ENCODE results near the gene EEF1AKMT1. TPM values are rescaled to one million over a fixed set of nuclear protein-coding genes. Genes with fewer than 3 reads are reported as not detected.
A peak's percentile ranks its signal among the peaks of the same experiment; 100 is the strongest.

EEF1AKMT1 gene
- total and polyA plus RNA-seq, 12 donors: 6.1 to 10.2 (median 8.3) TPM

- TF ChIP-seq CTCF (IDR thresholded peaks at IDR 0.05): no peak
- ATAC-seq (no peak), DNase-seq (no peak)
- H3K4me1 ChIP-seq: peaks cover 0 to 49% (median 26%) of the 10 kb centered on the region in 9 donors
- H3K36me3 ChIP-seq: peaks cover 0 to 55% (median 24%) of the 10 kb centered on the region in 9 donors
- 58 to 64% methylated on average over 2 of the region's 2 CpGs for WGBS, 2 donors
- peak overlapping the region in 4 of 10 donors; percentile 3 to 27 (median 12) for H3K27ac ChIP-seq
- no peaks in the 10 kb centered on the region for H3K27me3 ChIP-seq
- intact Hi-C loops (cut with DNase I): loop anchor here in 2 of 10 donors (5.0 kb wide), 2 partner anchors 34 to 614 kb away; no protein-coding TSS in a partner anchor
- no peaks in the 10 kb centered on the region for H3K9me3 ChIP-seq
- H3K4me3 ChIP-seq: no peak overlapping the region
Observed at GRCh38 chr13:20810808-20811207, 37.0 kb upstream of the EEF1AKMT1 start.

GRCh38 chr13:20808874-20809273 is 35.1 kb upstream of the EEF1AKMT1 start:
- no peak for DNase-seq

GRCh38 chr13:20803180-20803965 is 29.6 kb upstream of the EEF1AKMT1 start:
- H3K36me3 ChIP-seq: peaks cover 0 to 79% (median 27%) of the 10 kb centered on the region in 9 donors
- intact Hi-C loops (cut with DNase I): no loop called here
- no peak for TF ChIP-seq CTCF (IDR thresholded peaks at IDR 0.05)
- H3K27ac ChIP-seq: no peak overlapping the region
- no peak overlapping the region for H3K4me3 ChIP-seq
- no peaks in the 10 kb centered on the region for H3K27me3 ChIP-seq
- no peaks in the 10 kb centered on the region for H3K9me3 ChIP-seq
- ATAC-seq: no peak
- peaks cover 0 to 14% (median 0%) of the 10 kb centered on the region in 9 donors for H3K4me1 ChIP-seq
- DNase-seq: no peak
- WGBS, 2 donors: 78 to 91% methylated on average over 3 of the region's 3 CpGs

More at GRCh38 chr13:20808874-20809273, 35.1 kb upstream of the EEF1AKMT1 start:
- 77 to 81% methylated on average over 4 of the region's 4 CpGs for WGBS, 2 donors
- no peaks in the 10 kb centered on the region for H3K27me3 ChIP-seq
- intact Hi-C loops (cut with DNase I): no loop called here
- no peak overlapping the region for H3K4me3 ChIP-seq
- no peak overlapping the region for H3K27ac ChIP-seq
- no peak for TF ChIP-seq CTCF (IDR thresholded peaks at IDR 0.05)
- ATAC-seq: peak in 1 of 8 donors; percentile 19
- peaks cover 0 to 30% (median 13%) of the 10 kb centered on the region in 9 donors for H3K4me1 ChIP-seq
- peaks cover 0 to 67% (median 24%) of the 10 kb centered on the region in 9 donors for H3K36me3 ChIP-seq
- no peaks in the 10 kb centered on the region for H3K9me3 ChIP-seq

GRCh38 chr13:20801707-20802106 is 27.9 kb upstream of the EEF1AKMT1 start:
- H3K4me1 ChIP-seq: peaks cover 0 to 23% (median 8%) of the 10 kb centered on the region in 9 donors
- H3K27me3 ChIP-seq: no peaks in the 10 kb centered on the region
- H3K27ac ChIP-seq: peak overlapping the region in 1 of 10 donors; percentile 15
- H3K36me3 ChIP-seq: peaks cover 0 to 79% (median 15%) of the 10 kb centered on the region in 9 donors
- DNase-seq (no peak), ATAC-seq (peak in 1 of 8 donors; percentile 22)
- no peaks in the 10 kb centered on the region for H3K9me3 ChIP-seq
- 27 to 28% methylated on average over 2 of the region's 2 CpGs for WGBS, 2 donors
- intact Hi-C loops (cut with DNase I): no loop called here
- no peak overlapping the region for H3K4me3 ChIP-seq
- no peak for TF ChIP-seq CTCF (IDR thresholded peaks at IDR 0.05)
